H1 (cell line): ENCODE data around the gene DISP3. TPM values are rescaled to one million over a fixed set of nuclear protein-coding genes. Genes with fewer than 3 reads are reported as not detected.

Experiments used
- SUZ12 ChIP-seq: fragments of 200-600 bp; sonication (generic); IDR thresholded peaks from 2 replicates; pipeline ENCODE4 v1.6.1; 2012; ENCODE audit warnings: mild to moderate bottlenecking, inconsistent platforms, low read length, moderate library complexity, mixed read lengths
- TEAD4 ChIP-seq: IDR thresholded peaks from 2 replicates; pipeline ENCODE4 v1.6.1; 2012; ENCODE audit warnings: low read depth, low read length, inconsistent platforms, mixed read lengths
- polyA plus RNA-seq, 7 experiments: library from polyadenylated mRNA; depleted of rRNA in 3 of 7; stranded (reverse) in 5 of 7; unstranded in 2 of 7; fragments of >200 nt in 5 of 7; fragments of 200-250 nt in 2 of 7; gene quantifications; 1 replicate in 5 of 7; 2 replicates in 1 of 7; 4 replicates in 1 of 7; pipeline versions ENCODE4 v1.2.1 to v1.2.3, GENCODE V29; 2011 to 2013; ENCODE audit warnings: missing spikeins in 2 of 7, mixed read lengths in 2 of 7
- total RNA-seq: library from RNA; stranded (reverse); fragmentation: NEBNext Ultra II Directional; extraction: Animal tissue kit (Norgen Biotek cat#: 25700); gene quantifications from 2 replicates; pipeline ENCODE4 v1.2.1, GENCODE V29; 2021
- TF ChIP-seq, protein P1 (sequence below): fragments of 300-600 bp; sonication (generic); IDR thresholded peaks from 2 replicates; pipeline ENCODE4 v1.7.1; 2012; ENCODE audit warnings: low read length, moderate library complexity, mild to moderate bottlenecking, inconsistent platforms; ENCODE audit not compliant: insufficient replicate concordance
- TF ChIP-seq, protein P2 (sequence below): IDR thresholded peaks from 2 replicates; pipeline ENCODE4 v1.6.1; 2012; ENCODE audit warnings: low read length, inconsistent platforms

Gene DISP3
- total and polyA plus RNA-seq, 2 of the 8 experiments (the other 6 are each of a cell fraction or from before 2014, with no cell fraction given), result 3.4 to 4.6 TPM

DNA sequence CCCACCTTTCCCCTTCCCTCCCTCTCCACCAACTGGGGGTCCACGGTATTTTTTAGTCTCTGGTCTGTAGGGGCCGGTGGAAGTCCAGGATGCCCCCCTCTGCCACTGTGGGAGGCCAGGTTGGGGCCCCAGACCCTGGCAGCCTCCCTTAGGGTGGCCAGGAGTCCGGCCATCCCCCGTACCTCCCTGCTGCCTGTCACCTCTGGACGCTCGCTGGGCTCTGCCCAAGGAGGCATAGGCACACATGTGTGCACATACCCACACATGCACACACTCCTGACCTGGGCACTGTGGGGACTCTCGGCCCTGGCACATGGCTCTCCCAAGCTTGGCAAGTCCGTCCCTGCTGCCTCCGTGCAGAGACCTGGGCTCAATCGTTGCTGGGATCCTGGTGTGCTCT lies 53.0 kb downstream of the DISP3 start (continued):
- TF ChIP-seq, protein P1, sequence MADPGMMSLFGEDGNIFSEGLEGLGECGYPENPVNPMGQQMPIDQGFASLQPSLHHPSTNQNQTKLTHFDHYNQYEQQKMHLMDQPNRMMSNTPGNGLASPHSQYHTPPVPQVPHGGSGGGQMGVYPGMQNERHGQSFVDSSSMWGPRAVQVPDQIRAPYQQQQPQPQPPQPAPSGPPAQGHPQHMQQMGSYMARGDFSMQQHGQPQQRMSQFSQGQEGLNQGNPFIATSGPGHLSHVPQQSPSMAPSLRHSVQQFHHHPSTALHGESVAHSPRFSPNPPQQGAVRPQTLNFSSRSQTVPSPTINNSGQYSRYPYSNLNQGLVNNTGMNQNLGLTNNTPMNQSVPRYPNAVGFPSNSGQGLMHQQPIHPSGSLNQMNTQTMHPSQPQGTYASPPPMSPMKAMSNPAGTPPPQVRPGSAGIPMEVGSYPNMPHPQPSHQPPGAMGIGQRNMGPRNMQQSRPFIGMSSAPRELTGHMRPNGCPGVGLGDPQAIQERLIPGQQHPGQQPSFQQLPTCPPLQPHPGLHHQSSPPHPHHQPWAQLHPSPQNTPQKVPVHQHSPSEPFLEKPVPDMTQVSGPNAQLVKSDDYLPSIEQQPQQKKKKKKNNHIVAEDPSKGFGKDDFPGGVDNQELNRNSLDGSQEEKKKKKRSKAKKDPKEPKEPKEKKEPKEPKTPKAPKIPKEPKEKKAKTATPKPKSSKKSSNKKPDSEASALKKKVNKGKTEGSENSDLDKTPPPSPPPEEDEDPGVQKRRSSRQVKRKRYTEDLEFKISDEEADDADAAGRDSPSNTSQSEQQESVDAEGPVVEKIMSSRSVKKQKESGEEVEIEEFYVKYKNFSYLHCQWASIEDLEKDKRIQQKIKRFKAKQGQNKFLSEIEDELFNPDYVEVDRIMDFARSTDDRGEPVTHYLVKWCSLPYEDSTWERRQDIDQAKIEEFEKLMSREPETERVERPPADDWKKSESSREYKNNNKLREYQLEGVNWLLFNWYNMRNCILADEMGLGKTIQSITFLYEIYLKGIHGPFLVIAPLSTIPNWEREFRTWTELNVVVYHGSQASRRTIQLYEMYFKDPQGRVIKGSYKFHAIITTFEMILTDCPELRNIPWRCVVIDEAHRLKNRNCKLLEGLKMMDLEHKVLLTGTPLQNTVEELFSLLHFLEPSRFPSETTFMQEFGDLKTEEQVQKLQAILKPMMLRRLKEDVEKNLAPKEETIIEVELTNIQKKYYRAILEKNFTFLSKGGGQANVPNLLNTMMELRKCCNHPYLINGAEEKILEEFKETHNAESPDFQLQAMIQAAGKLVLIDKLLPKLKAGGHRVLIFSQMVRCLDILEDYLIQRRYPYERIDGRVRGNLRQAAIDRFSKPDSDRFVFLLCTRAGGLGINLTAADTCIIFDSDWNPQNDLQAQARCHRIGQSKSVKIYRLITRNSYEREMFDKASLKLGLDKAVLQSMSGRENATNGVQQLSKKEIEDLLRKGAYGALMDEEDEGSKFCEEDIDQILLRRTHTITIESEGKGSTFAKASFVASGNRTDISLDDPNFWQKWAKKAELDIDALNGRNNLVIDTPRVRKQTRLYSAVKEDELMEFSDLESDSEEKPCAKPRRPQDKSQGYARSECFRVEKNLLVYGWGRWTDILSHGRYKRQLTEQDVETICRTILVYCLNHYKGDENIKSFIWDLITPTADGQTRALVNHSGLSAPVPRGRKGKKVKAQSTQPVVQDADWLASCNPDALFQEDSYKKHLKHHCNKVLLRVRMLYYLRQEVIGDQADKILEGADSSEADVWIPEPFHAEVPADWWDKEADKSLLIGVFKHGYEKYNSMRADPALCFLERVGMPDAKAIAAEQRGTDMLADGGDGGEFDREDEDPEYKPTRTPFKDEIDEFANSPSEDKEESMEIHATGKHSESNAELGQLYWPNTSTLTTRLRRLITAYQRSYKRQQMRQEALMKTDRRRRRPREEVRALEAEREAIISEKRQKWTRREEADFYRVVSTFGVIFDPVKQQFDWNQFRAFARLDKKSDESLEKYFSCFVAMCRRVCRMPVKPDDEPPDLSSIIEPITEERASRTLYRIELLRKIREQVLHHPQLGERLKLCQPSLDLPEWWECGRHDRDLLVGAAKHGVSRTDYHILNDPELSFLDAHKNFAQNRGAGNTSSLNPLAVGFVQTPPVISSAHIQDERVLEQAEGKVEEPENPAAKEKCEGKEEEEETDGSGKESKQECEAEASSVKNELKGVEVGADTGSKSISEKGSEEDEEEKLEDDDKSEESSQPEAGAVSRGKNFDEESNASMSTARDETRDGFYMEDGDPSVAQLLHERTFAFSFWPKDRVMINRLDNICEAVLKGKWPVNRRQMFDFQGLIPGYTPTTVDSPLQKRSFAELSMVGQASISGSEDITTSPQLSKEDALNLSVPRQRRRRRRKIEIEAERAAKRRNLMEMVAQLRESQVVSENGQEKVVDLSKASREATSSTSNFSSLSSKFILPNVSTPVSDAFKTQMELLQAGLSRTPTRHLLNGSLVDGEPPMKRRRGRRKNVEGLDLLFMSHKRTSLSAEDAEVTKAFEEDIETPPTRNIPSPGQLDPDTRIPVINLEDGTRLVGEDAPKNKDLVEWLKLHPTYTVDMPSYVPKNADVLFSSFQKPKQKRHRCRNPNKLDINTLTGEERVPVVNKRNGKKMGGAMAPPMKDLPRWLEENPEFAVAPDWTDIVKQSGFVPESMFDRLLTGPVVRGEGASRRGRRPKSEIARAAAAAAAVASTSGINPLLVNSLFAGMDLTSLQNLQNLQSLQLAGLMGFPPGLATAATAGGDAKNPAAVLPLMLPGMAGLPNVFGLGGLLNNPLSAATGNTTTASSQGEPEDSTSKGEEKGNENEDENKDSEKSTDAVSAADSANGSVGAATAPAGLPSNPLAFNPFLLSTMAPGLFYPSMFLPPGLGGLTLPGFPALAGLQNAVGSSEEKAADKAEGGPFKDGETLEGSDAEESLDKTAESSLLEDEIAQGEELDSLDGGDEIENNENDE, result no peak
- TF ChIP-seq TEAD4 (no peak), SUZ12 (no peak)
- TF ChIP-seq, protein P2, sequence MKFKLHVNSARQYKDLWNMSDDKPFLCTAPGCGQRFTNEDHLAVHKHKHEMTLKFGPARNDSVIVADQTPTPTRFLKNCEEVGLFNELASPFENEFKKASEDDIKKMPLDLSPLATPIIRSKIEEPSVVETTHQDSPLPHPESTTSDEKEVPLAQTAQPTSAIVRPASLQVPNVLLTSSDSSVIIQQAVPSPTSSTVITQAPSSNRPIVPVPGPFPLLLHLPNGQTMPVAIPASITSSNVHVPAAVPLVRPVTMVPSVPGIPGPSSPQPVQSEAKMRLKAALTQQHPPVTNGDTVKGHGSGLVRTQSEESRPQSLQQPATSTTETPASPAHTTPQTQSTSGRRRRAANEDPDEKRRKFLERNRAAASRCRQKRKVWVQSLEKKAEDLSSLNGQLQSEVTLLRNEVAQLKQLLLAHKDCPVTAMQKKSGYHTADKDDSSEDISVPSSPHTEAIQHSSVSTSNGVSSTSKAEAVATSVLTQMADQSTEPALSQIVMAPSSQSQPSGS, result no peak
